GM20000 (cell line): ENCODE measurements around the gene FBXL16.

ENCODE experiments used
- DNase-seq: peaks from one replicate; pipeline ENCODE4 v3.0.0; 2012; ENCODE audit warnings: low spot score
- CTCF ChIP-seq: IDR thresholded peaks from 2 replicates; pipeline ENCODE4 v1.5.1; 2012; ENCODE audit warnings: mild to moderate bottlenecking, control low read depth; ENCODE audit errors: extremely low read depth, missing control alignments

FBXL16 gene

GRCh38 chr16:647173-647902, 58.3 kb downstream of the FBXL16 start:
- no peak for DNase-seq
- TF ChIP-seq CTCF, result no peak

GRCh38 chr16:646679-647172, 58.9 kb downstream of the FBXL16 start:
- TF ChIP-seq CTCF, result no peak
- DNase-seq, result no peak

GRCh38 chr16:645852-646678, 59.5 kb downstream of the FBXL16 start:
- no peak for TF ChIP-seq CTCF
- no peak for DNase-seq

- no peak for DNase-seq
- no peak for TF ChIP-seq CTCF
Measured at GRCh38 chr16:644556-644955, 61.0 kb downstream of the FBXL16 start.

- no peak for TF ChIP-seq CTCF
- peak; percentile 30 for DNase-seq
Measured at GRCh38 chr16:643050-643368, 62.6 kb downstream of the FBXL16 start.
